Kidney (tissue), 14 donors: ENCODE results near the gene ARAP3. TPM values are rescaled to one million over a fixed set of nuclear protein-coding genes. Genes with fewer than 3 reads are reported as not detected.
A peak's percentile ranks its signal among the peaks of the same experiment; 100 is the strongest.
"Not testable (repeated sequence)": the region's sequence is repeated elsewhere in the genome, so short reads cannot be mapped to it uniquely, and the experiment has no call there.

ENCODE experiments used
- DNase-seq, 5 donors: peaks; one replicate each; pipeline ENCODE4 v3.0.0-alpha.2; 2013 to 2020
- FAIRE-seq: peaks from 2 replicates; lab custom pipeline; 2012; peaks lifted over from hg19 to GRCh38; lab: Jason Lieb, UNC
- H3K27ac ChIP-seq, 2 donors: one replicate each; pipeline ENCODE4 v1.7.0; 2013; ENCODE audit warnings: low read depth in 2 of 2, low read length in 2 of 2, inconsistent platforms in 1 of 2
- H3K27me3 ChIP-seq: one replicate; pipeline ENCODE4 v1.7.1; 2013; ENCODE audit warnings: low read length, inconsistent platforms; ENCODE audit not compliant: control insufficient read depth, insufficient read depth
- H3K36me3 ChIP-seq, 3 donors: one replicate each; pipeline versions ENCODE4 v1.7.0 to v1.7.1; 2013; ENCODE audit warnings: low read length in 3 of 3, control low read depth in 1 of 3, inconsistent platforms in 1 of 3; ENCODE audit not compliant: insufficient read depth in 3 of 3, control insufficient read depth in 2 of 3
- H3K4me1 ChIP-seq, 3 donors: one replicate each; pipeline versions ENCODE4 v1.7.0 to v1.7.1; 2013; ENCODE audit warnings: low read length in 3 of 3, inconsistent platforms in 1 of 3, low read depth in 1 of 3; ENCODE audit not compliant: control insufficient read depth in 2 of 3, insufficient read depth in 2 of 3
- H3K4me3 ChIP-seq, 3 donors: one replicate each; pipeline versions ENCODE4 v1.7.0 to v1.8.1; 2013; ENCODE audit warnings: low read length in 3 of 3, control low read depth in 1 of 3, inconsistent platforms in 1 of 3
- H3K9ac ChIP-seq, 3 donors: one replicate each; pipeline versions ENCODE4 v1.7.0 to v1.7.1; 2013; ENCODE audit warnings: low read length in 3 of 3, control low read depth in 1 of 3, inconsistent platforms in 1 of 3
- H3K9me3 ChIP-seq, 3 donors: one replicate each; pipeline versions ENCODE4 v1.7.0 to v1.7.1; 2013; ENCODE audit warnings: low read length in 3 of 3, control low read depth in 1 of 3, inconsistent platforms in 1 of 3; ENCODE audit not compliant: control insufficient read depth in 2 of 3, insufficient read depth in 1 of 3
- CTCF ChIP-seq: IDR thresholded peaks from 3 replicates; pipeline ENCODE4 v1.5.1; 2012; ENCODE audit warnings: mild to moderate bottlenecking, moderate library complexity, borderline replicate concordance; ENCODE audit not compliant: insufficient read depth; ENCODE audit errors: extremely low read depth
- intact Hi-C: fragments of 100-400 bp; cut with DNase I; formaldehyde crosslinking; loops from one replicate; pipeline ENCODE4 v1.11.1; 2022
- polyA plus RNA-seq: library from polyadenylated mRNA; stranded (reverse); fragments of 350-450 nt; fragmentation: Illumina TruSeq; extraction: RNeasy Lipid Tissue Mini Kit (QIAGEN cat#74804); gene quantifications from one replicate; pipeline ENCODE4 v1.2.3, GENCODE V29; 2014; ENCODE audit warnings: low read depth, low replicate concordance; ENCODE audit not compliant: insufficient read depth
- total RNA-seq: library from RNA; stranded (reverse); fragmentation: NEBNext Ultra II Directional; extraction: Animal tissue kit (Norgen Biotek cat#: 25700); gene quantifications from one replicate; pipeline ENCODE4 v1.2.1, GENCODE V29; 2021
- donor health status: control.
- donor health status: control.
- donor health status: control.
- donor health status: control.
- donor health status: control.
- donor health status: DM: yes; HTN: yes; CAD: no.
- donor health status: Normal renal cell carcinoma (clear cell type).

Gene ARAP3
- total and polyA plus RNA-seq, 2 donors from 2014 or later = 7.2 to 19.8 TPM

- H3K4me1 ChIP-seq = peaks cover 0 to 20% (median 7%) of the 10 kb centered on the region in 3 donors
Measured at GRCh38 chr5:141611289-141611688, 70.7 kb downstream of the ARAP3 start.

GRCh38 chr5:141609921-141610320 lies 72.1 kb downstream of the ARAP3 start:
- H3K27ac ChIP-seq, DNase-seq, H3K27me3 ChIP-seq, H3K4me3 ChIP-seq, H3K9ac ChIP-seq, intact Hi-C loops, H3K36me3 ChIP-seq, H3K9me3 ChIP-seq, FAIRE-seq: not testable (repeated sequence)
- peaks cover 0 to 18% (median 4%) of the 10 kb centered on the region in 3 donors for H3K4me1 ChIP-seq

More at GRCh38 chr5:141611289-141611688, 70.7 kb downstream of the ARAP3 start:
- Histone ChIP-seq H3K36me3 (peaks cover 0 to 4% (median 0%) of the 10 kb centered on the region in 3 donors), H3K27me3 (no peaks in the 10 kb centered on the region), H3K9me3 (no peaks in the 10 kb centered on the region), H3K27ac (no peak overlapping the region), H3K9ac (no peak overlapping the region), H3K4me3 (no peak overlapping the region)
- intact Hi-C loops = no loop called here
- TF ChIP-seq CTCF = no peak
- FAIRE-seq (no peak), DNase-seq (no peak)

GRCh38 chr5:141609044-141609443 lies 73.0 kb downstream of the ARAP3 start:
- Histone ChIP-seq H3K9me3 (no peaks in the 10 kb centered on the region), H3K27me3 (no peaks in the 10 kb centered on the region), H3K4me1 (peaks cover 0 to 26% (median 8%) of the 10 kb centered on the region in 3 donors), H3K36me3 (no peaks in the 10 kb centered on the region), H3K9ac (peak overlapping the region in 1 of 3 donors; percentile 1), H3K27ac (peak overlapping the region; percentile 34 to 37), H3K4me3 (no peak overlapping the region)
- no peak for TF ChIP-seq CTCF
- intact Hi-C loops = no loop called here
- FAIRE-seq = no peak
- no peak for DNase-seq

- Histone ChIP-seq H3K9ac (no peak overlapping the region), H3K27me3 (no peaks in the 10 kb centered on the region), H3K9me3 (no peaks in the 10 kb centered on the region), H3K4me3 (no peak overlapping the region), H3K27ac (peak overlapping the region; percentile 47 to 78), H3K4me1 (peaks cover 0 to 29% (median 8%) of the 10 kb centered on the region in 3 donors), H3K36me3 (no peaks in the 10 kb centered on the region)
- intact Hi-C loops = no loop called here
- DNase-seq (peak in 2 of 5 donors; percentile 31 to 53), FAIRE-seq (no peak)
- no peak for TF ChIP-seq CTCF
Measured at GRCh38 chr5:141608557-141608956, 73.5 kb downstream of the ARAP3 start.
